HepG2 (cell line): ENCODE results near the gene ANO2. TPM values are rescaled to one million over a fixed set of nuclear protein-coding genes. Genes with fewer than 3 reads are reported as not detected.

Source experiments
- CEBPZ ChIP-seq: IDR thresholded peaks from 2 replicates; pipeline ENCODE4 v1.6.1; 2012; ENCODE audit warnings: low read length, improper control_type of control experiment
- KDM2A ChIP-seq: sonication (generic); formaldehyde crosslinking; IDR thresholded peaks from 2 replicates; pipeline ENCODE4 v1.4.0; 2020; ENCODE audit warnings: low read depth, missing genetic modification reagents, borderline replicate concordance
- MTF1 ChIP-seq: sonication (generic); formaldehyde crosslinking; IDR thresholded peaks from 2 replicates; pipeline ENCODE4 v1.5.0; 2020; ENCODE audit warnings: missing genetic modification reagents
- POLR2G ChIP-seq: fragments of 200-400 bp; formaldehyde crosslinking; IDR thresholded peaks from 2 replicates; pipeline ENCODE4 v1.6.1; 2018; ENCODE audit warnings: mild to moderate bottlenecking, low read depth, low read length, moderate library complexity
- SMAD3 ChIP-seq: sonication (generic); formaldehyde crosslinking; IDR thresholded peaks from 2 replicates; pipeline ENCODE4 v1.4.0; 2020; ENCODE audit warnings: missing genetic modification reagents
- polyA plus RNA-seq, 8 experiments: library from polyadenylated mRNA; depleted of rRNA in 3 of 8; stranded (reverse) in 7 of 8; unstranded in 1 of 8; fragments of >200 nt; fragmentation: Illumina TruSeq in 4 of 8; extraction: Trizol in 4 of 8; gene quantifications; 2 replicates each; pipeline versions ENCODE4 v1.2.1 to v1.2.3, GENCODE V29; 2011 to 2016; ENCODE audit warnings: low read depth in 4 of 8, missing spikeins in 1 of 8, mixed read lengths in 1 of 8; ENCODE audit not compliant: insufficient read depth in 1 of 8
- total RNA-seq, 5 experiments: library from RNA; depleted of rRNA; stranded (reverse); fragments of >200 nt; fragmentation: Illumina TruSeq; extraction: Trizol; gene quantifications; 2 replicates each; pipeline ENCODE4 v1.2.3, GENCODE V29; 2016; ENCODE audit warnings: low read depth in 1 of 5
- TF ChIP-seq, protein P1 (sequence below): sonication (generic); formaldehyde crosslinking; IDR thresholded peaks from 2 replicates; pipeline ENCODE4 v1.4.0; 2020; ENCODE audit warnings: missing genetic modification reagents

ANO2 gene
- total and polyA plus RNA-seq, 2 of the 13 experiments (the other 11 are each of a cell fraction or from before 2014, with no cell fraction given) = 0.18 TPM; not detected in 1

DNA sequence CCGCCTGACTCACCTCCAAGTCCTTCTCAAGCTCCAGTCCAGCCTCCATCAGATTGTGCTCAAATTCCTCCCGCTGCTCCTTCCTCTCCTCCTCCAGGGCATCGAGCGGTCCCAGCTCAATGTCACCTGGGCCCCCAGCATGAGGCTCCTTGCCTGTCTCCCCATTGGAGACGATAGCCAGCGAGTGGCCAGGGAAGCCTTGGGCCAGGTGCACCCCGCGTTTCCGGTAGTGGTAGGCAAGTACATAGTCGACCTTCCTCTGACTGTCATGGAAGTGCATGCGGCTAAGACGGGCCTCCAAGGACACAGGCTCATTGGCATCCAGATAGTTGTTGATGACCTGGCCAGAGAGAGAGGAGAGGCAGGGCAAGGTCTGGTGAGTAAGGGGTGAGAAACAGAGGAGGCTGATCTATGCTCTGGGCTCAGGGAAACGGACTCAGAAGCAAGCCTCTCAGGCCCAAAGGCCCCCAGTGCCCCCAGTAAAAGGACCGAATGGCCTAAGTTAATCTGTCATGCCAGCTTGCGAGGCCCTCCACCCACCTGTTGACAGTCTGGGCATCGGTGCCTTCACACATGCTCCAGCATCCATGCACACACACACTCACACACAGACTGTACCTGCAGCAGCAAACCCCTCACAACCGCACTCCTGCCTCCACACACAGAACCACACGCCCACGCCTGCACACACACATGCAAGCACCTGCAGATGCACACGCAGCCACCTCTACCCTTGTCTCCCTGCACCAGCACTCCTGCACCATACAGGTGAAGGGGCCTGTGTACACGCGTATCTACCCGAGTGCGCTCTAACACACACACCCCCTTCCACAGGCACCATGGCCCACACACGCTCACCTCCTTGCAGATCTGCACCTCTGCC, 23.8 kb downstream of the ANO2 start (continued):
- TF ChIP-seq, protein P1, sequence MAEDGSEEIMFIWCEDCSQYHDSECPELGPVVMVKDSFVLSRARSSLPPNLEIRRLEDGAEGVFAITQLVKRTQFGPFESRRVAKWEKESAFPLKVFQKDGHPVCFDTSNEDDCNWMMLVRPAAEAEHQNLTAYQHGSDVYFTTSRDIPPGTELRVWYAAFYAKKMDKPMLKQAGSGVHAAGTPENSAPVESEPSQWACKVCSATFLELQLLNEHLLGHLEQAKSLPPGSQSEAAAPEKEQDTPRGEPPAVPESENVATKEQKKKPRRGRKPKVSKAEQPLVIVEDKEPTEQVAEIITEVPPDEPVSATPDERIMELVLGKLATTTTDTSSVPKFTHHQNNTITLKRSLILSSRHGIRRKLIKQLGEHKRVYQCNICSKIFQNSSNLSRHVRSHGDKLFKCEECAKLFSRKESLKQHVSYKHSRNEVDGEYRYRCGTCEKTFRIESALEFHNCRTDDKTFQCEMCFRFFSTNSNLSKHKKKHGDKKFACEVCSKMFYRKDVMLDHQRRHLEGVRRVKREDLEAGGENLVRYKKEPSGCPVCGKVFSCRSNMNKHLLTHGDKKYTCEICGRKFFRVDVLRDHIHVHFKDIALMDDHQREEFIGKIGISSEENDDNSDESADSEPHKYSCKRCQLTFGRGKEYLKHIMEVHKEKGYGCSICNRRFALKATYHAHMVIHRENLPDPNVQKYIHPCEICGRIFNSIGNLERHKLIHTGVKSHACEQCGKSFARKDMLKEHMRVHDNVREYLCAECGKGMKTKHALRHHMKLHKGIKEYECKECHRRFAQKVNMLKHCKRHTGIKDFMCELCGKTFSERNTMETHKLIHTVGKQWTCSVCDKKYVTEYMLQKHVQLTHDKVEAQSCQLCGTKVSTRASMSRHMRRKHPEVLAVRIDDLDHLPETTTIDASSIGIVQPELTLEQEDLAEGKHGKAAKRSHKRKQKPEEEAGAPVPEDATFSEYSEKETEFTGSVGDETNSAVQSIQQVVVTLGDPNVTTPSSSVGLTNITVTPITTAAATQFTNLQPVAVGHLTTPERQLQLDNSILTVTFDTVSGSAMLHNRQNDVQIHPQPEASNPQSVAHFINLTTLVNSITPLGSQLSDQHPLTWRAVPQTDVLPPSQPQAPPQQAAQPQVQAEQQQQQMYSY (CRISPR knock-in tag) = no peak
- TF ChIP-seq CEBPZ (no peak), SMAD3 (CRISPR knock-in tag) (no peak), POLR2G (no peak), MTF1 (CRISPR knock-in tag) (no peak), KDM2A (CRISPR knock-in tag) (no peak)
